ENCODE results near the gene TMEM54.

The TMEM54 gene

GRCh38 chr1:32878183-32878582 is 23.0 kb downstream of the TMEM54 start:
- DNase-seq = no peak

GRCh38 chr1:32877211-32878110 is 23.7 kb downstream of the TMEM54 start:
- no peak for DNase-seq

GRCh38 chr1:32876341-32877210 is 24.6 kb downstream of the TMEM54 start:
- DNase-seq = peak; percentile 57 to 75

- DNase-seq = no peak
Measured at GRCh38 chr1:32874860-32875752, 26.1 kb downstream of the TMEM54 start.

GRCh38 chr1:32873484-32873883 is 27.7 kb downstream of the TMEM54 start:
- DNase-seq = no peak

- no peak for DNase-seq
Measured at GRCh38 chr1:32872192-32872460, 29.1 kb downstream of the TMEM54 start.

- DNase-seq = no peak
Measured at GRCh38 chr1:32871364-32872191, 29.6 kb downstream of the TMEM54 start.

- DNase-seq = no peak
Measured at GRCh38 chr1:32870615-32871363, 30.4 kb downstream of the TMEM54 start, which contains the start of gene FNDC5. Gene FNDC5, minus strand, starts transcription at chr1:32870912.

GRCh38 chr1:32869923-32870614 is 31.1 kb downstream of the TMEM54 start:
- no peak for DNase-seq

- no peak for DNase-seq
Measured at GRCh38 chr1:32868806-32869455, 32.3 kb downstream of the TMEM54 start.

GRCh38 chr1:32868085-32868484 is 33.1 kb downstream of the TMEM54 start:
- no peak for DNase-seq

GRCh38 chr1:32867671-32868070 is 33.5 kb downstream of the TMEM54 start:
- no peak for DNase-seq

- no peak for DNase-seq
Measured at GRCh38 chr1:32867151-32867550, 34.0 kb downstream of the TMEM54 start.

- DNase-seq = no peak
Measured at GRCh38 chr1:32865639-32866405, 35.4 kb downstream of the TMEM54 start.

- DNase-seq = no peak
Measured at GRCh38 chr1:32864375-32865019, 36.7 kb downstream of the TMEM54 start.

GRCh38 chr1:32863881-32864245 is 37.3 kb downstream of the TMEM54 start:
- no peak for DNase-seq

- DNase-seq = no peak
Measured at GRCh38 chr1:32863218-32863880, 37.8 kb downstream of the TMEM54 start.
